ENCODE data around the gene PJVK. TPM values are rescaled to one million over a fixed set of nuclear protein-coding genes. Genes with fewer than 3 reads are reported as not detected.
A peak's percentile ranks its signal among the peaks of the same experiment; 100 is the strongest.

The PJVK gene
- total and polyA plus RNA-seq, 2 of the 13 experiments (the other 11 are each of a cell fraction or from before 2014, with no cell fraction given) = 1.2 to 2.6 TPM

- peak; percentile 89; the same call in 1 of the 2 replicates for TF ChIP-seq ZNF589 (CRISPR knock-in tag; conservative IDR thresholded peaks at IDR 0.05)
- TF ChIP-seq, protein P1, sequence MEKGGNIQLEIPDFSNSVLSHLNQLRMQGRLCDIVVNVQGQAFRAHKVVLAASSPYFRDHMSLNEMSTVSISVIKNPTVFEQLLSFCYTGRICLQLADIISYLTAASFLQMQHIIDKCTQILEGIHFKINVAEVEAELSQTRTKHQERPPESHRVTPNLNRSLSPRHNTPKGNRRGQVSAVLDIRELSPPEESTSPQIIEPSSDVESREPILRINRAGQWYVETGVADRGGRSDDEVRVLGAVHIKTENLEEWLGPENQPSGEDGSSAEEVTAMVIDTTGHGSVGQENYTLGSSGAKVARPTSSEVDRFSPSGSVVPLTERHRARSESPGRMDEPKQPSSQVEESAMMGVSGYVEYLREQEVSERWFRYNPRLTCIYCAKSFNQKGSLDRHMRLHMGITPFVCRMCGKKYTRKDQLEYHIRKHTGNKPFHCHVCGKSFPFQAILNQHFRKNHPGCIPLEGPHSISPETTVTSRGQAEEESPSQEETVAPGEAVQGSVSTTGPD (CRISPR knock-in tag; IDR thresholded peaks at IDR 0.05) = no peak
- peak; percentile 78 for TF ChIP-seq ZBTB38 (CRISPR knock-in tag; IDR thresholded peaks at IDR 0.05)
- peak; percentile 75; the same call in 1 of the 2 replicates for TF ChIP-seq KDM5A (IDR thresholded peaks at IDR 0.05; ENCODE audit: borderline replicate concordance, low read length)
- peak; percentile 84; the same call in 1 of the 2 replicates for TF ChIP-seq ZNF329 (CRISPR knock-in tag; IDR thresholded peaks at IDR 0.05; ENCODE audit: low read depth)
- TF ChIP-seq ZNF672 (CRISPR knock-in tag; IDR thresholded peaks at IDR 0.05) = no peak
- peak; percentile 18; the same call in 1 of the 2 replicates for TF ChIP-seq ZNF777 (CRISPR knock-in tag; IDR thresholded peaks at IDR 0.05)
- TF ChIP-seq JUNB (CRISPR knock-in tag; IDR thresholded peaks at IDR 0.05; ENCODE audit: borderline replicate concordance) = no peak
- TF ChIP-seq ATF7-NPFF (CRISPR knock-in tag; IDR thresholded peaks at IDR 0.05; ENCODE audit: low read depth) = peak; percentile 82
- TF ChIP-seq IKZF1 (IDR thresholded peaks at IDR 0.05) = no peak
- no peak for TF ChIP-seq CHD4 (IDR thresholded peaks at IDR 0.05; ENCODE audit: borderline replicate concordance, low read length)
- TF ChIP-seq SMC3 (IDR thresholded peaks at IDR 0.05; ENCODE audit: low read length) = no peak
- TF ChIP-seq ATM (IDR thresholded peaks at IDR 0.05; ENCODE audit: borderline replicate concordance) = no peak
- no peak for TF ChIP-seq HNF1A (IDR thresholded peaks at IDR 0.05; ENCODE audit: low read depth)
- peak; percentile 76 for TF ChIP-seq HNF1A (CRISPR knock-in tag; IDR thresholded peaks at IDR 0.05; ENCODE audit: borderline replicate concordance)
- TF ChIP-seq PRMT3 (CRISPR knock-in tag; IDR thresholded peaks at IDR 0.05; ENCODE audit: borderline replicate concordance, low read depth) = no peak
- TF ChIP-seq, protein P2, sequence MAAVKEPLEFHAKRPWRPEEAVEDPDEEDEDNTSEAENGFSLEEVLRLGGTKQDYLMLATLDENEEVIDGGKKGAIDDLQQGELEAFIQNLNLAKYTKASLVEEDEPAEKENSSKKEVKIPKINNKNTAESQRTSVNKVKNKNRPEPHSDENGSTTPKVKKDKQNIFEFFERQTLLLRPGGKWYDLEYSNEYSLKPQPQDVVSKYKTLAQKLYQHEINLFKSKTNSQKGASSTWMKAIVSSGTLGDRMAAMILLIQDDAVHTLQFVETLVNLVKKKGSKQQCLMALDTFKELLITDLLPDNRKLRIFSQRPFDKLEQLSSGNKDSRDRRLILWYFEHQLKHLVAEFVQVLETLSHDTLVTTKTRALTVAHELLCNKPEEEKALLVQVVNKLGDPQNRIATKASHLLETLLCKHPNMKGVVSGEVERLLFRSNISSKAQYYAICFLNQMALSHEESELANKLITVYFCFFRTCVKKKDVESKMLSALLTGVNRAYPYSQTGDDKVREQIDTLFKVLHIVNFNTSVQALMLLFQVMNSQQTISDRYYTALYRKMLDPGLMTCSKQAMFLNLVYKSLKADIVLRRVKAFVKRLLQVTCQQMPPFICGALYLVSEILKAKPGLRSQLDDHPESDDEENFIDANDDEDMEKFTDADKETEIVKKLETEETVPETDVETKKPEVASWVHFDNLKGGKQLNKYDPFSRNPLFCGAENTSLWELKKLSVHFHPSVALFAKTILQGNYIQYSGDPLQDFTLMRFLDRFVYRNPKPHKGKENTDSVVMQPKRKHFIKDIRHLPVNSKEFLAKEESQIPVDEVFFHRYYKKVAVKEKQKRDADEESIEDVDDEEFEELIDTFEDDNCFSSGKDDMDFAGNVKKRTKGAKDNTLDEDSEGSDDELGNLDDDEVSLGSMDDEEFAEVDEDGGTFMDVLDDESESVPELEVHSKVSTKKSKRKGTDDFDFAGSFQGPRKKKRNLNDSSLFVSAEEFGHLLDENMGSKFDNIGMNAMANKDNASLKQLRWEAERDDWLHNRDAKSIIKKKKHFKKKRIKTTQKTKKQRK (IDR thresholded peaks at IDR 0.05; ENCODE audit: low read length) = no peak
- peak; percentile 74 for TF ChIP-seq XRCC5 (optimal IDR thresholded peaks at IDR 0.05; ENCODE audit: low read length)
- no peak for TF ChIP-seq IRX3 (CRISPR knock-in tag; IDR thresholded peaks at IDR 0.05; ENCODE audit: borderline replicate concordance, low read depth)
- TF ChIP-seq GABPB1 (CRISPR knock-in tag; IDR thresholded peaks at IDR 0.05) = peak; percentile 88; the same call in 1 of the 2 replicates
- peak; percentile 69; the same call in 1 of the 2 replicates for TF ChIP-seq ZNF24 (IDR thresholded peaks at IDR 0.05)
- TF ChIP-seq ZNF331 (CRISPR knock-in tag; IDR thresholded peaks at IDR 0.05) = peak; percentile 72; the same call in 1 of the 2 replicates
These were observed at the start of gene PJVK, which contains the start of gene PRKRA (continued) for GRCh38 chr2:178450774-178451525.
